Stimulated activated CD8-positive, alpha-beta memory T cell treated with anti-CD3 and anti-CD28 coated beads, Interleukin-7, amount 100 ng/mL, for 24 hours (primary cell): ENCODE measurements around the gene NUDT5.
"Not testable (repeated sequence)": the region's sequence is repeated elsewhere in the genome, so short reads cannot be mapped to it uniquely, and the experiment has no call there.

ENCODE experiments used
- DNase-seq: peaks from one replicate; pipeline ENCODE4 v3.0.0-alpha.2; 2020; ENCODE audit warnings: low read depth

Gene NUDT5

DNA sequence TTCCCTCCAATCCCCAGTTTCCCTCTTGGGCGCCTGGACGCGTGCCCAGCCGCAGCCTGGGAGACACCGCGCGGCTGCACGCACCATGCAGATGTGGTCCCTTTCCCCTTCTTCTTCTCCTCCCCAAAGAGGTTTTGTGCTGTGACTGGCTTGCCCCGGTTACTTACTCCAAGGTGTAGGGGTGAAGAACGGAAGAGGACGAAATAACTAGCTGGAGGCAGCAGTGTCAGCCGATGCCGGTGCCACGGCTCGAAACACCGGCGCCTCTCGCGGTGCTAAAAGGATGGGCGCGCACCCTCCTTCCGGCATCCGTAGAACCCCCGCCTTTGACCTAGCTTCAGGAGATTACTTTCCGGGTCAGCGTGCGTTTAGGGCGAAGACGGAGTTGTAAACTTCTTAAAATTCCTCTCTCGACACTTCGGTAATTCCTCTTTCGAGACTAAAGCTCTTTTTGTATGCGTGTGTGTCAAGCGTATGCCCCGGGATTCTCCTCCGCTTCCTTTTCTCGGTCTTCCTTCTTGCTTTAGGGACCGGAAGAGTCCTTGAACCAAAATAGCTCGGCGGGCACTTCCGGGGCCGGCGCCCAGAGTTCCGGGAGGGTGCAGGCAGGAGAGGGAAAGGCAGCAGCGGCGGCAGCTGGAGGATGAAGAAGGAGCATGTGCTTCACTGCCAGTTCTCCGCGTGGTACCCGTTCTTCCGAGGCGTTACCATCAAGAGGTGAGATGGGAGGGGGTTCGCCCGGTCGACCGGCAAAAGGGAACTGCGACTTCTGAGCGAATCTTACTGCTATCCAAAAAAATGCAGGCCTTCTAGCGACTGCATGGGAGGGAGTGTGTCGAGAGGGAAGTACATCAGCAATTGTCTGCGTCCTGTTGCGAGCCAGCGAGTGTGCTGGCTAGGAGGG lies at the start of gene NUDT5, which contains the start of gene CDC123:
NUDT5 (minus strand) TSS at position 289 of the 904 bp plus-strand sequence. CDS start 9,600 bp downstream, outside the sequence.
CDC123 (plus strand) TSS at position 586 of the 904 bp plus-strand sequence; CDS start at position 644, 58 bp downstream.
- DNase-seq = peak; percentile 74

DNA sequence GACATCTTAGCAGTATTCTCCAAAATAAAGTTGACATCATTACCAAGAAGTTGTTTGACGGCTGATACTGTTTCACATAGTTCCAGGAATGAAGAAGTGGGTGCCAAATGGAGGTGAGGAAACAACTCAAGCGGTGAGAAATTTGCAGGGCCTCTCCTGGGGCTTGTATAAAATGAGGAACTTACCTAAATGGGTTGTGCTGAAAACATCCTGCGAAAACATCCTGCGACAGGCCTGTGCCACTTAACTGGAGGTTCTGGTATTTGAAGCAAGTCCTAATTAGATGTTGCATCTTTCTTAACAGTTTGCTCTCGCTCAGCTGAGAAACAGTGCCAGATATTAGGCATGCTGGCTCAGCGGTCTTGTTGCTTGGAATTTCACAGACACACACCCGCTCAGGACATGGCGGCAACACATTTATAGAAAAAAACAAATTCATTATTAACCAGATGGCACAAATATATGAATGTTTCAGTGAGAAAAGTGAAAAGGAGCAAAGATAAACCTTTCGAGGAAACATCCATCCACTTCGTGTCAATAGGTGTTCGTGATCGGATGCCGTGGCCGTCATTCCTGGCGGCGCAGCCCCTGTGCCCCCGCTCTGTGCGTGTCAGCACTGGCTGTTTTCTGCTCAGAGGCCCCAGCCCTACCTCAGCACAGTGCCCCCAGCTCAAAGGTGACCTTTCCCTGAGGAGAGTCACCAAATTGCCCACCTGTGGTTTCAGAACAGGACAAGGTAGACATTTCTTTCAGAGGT lies 48.4 kb upstream of the NUDT5 start:
- no peak for DNase-seq

- DNase-seq = no peak
Observed at GRCh38 chr10:12241810-12242529, 46.3 kb upstream of the NUDT5 start.

GRCh38 chr10:12238821-12239220 lies 43.1 kb upstream of the NUDT5 start:
- no peak for DNase-seq

- no peak for DNase-seq
Observed at GRCh38 chr10:12237265-12238220, 41.9 kb upstream of the NUDT5 start.

GRCh38 chr10:12235796-12236195 lies 40.1 kb upstream of the NUDT5 start:
- no peak for DNase-seq

DNA sequence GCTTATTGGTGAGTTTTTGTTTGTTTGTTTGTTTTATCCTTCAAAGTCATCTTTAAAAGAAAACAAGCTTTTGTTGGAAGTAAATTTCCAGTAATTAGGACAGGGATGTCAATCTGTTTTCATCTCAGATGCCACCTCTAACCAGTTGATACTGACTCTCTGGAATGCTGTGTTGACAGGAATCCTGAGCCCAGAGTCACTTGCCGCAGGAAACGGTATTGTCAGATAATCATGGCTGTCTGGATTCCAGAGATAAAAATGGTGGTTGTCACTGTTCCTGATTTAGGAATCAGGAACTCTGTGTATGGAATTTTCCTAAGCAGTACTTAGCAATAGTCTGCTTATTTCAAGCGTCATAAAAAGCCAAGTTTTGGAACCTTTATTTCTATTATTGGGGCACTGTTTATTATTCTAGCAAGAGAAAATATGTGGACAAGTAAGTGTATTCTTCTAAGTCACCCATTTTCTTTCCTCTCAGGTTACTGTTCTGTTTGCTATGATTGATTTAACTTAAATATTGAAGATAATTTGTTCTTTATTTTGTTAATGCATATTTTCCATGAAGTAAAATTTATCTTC lies 39.5 kb upstream of the NUDT5 start:
- no peak for DNase-seq

DNA sequence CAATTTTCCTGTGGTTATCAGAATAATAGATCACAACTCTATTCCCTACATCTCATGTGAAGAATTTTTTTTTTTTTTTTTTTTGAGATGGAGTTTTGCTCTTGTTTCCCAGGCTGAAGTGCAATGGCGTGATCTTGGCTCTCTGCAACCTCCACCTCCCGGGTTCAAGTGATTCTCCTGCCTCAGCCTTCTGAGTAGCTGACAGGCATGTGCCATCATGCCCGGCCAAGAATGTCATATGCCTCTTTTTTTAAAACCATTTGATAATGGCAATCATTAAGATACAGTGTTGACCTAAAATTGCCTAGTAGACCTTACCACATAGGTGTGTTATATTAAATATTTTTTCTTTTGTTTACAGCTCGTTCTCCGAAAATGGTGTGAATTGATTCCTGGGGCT lies 39.0 kb upstream of the NUDT5 start:
- DNase-seq = not testable (repeated sequence)

DNA sequence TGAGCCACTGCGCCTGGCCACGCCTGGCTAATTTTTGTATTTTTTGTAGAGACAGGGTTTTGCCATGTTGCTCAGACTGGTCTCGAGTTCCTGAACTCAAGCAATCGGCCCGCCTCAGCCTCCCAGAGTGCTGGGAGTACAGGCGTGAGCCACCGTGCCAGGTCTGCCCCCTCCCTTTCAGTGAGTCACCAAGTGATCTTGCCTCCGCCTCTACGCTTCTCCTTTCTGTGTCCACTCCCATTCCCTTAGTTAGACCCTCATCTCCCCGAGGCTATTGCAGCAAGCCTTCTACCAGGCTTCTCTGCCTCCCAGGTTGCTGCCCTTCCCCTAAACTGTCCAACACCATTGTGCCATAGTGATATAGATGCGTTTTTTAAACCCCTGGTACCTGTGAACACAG lies 33.2 kb upstream of the NUDT5 start:
- DNase-seq = no peak

DNA sequence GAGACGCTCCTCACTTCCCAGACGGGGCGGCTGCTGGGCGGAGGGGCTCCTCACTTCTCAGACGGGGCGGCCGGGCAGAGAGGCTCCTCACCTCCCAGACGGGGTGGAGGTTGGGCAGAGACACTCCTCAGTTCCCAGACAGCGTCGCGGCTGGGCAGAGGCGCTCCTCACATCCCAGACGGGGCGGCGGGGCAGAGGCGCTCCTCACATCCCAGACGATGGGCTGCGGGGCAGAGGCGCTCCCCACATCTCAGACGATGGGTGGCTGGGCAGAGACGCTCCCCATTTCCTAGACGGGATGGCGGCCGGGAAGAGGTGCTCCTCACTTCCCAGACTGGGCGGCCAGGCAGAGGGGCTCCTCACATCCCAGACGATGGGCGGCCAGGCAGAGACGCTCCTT lies 30.7 kb upstream of the NUDT5 start:
- DNase-seq = not testable (repeated sequence)

GRCh38 chr10:12225444-12225843 lies 29.8 kb upstream of the NUDT5 start:
- DNase-seq = no peak

DNA sequence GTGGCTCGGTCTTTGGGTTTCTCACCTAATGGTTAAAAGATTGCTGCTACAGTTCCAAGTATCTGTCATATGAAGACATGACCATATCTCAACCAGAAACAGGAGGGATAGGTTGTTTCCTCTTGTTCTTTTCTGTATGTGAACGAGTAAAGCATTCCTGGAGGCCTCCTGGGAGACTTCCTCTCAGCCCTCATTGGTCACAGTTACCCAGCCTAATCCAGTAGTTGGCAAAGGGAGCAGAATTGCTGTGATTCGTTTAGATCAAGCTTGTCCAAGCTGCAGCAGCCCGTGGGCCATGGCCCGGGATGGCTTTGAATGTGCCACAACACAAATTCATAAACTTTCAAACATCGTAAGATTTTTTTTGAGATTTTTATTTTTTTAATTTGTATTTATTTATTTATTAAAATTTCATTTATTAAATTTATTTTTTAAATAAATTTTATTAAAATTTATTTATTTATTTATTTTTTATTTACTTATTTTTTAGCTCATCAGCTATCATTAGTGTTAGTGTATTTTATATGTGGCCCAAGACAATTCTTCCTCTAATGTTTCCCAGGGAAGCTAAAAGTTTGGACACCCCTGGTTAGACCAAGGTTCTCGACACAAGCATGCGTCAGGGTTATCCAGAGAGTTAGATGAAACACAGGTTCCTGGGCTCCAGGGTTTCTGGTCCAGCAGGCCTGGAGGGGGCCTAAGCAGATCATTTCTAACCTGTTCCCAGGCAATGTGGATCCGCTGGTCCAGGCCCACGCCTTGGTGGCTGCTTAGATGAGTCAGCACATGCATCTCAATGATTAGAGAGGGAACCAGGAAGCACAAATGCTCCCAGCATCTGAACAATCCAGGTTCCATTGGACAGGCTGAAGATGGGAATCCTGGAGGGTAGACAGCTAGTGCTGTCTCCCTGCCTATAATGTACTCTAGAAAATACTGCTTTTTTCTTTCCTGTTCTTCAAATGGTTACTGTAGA lies 25.9 kb upstream of the NUDT5 start:
- no peak for DNase-seq

GRCh38 chr10:12218991-12219390 lies 23.3 kb upstream of the NUDT5 start:
- DNase-seq = no peak

DNA sequence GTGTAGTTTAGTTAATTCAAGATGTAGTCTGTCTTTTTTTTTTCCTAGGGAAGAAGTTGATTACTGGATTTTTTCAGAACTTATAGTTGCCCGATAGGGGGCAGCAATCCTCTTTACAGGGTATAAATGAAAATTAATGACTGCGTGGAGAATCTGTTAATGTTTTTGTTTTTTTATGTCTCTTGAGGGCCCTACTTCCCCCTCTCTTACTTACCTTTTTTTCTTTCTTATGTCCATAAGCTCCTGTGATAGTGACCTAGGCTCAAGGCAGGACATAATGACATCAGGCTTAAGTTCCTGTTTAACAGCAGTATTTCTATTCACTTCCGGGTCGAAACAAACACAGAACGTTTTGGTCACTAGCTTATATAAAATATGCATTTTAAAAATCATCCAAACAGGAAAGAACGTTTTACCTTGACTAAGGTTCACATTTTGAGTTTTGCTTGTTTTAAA lies 19.1 kb upstream of the NUDT5 start:
- no peak for DNase-seq

GRCh38 chr10:12214093-12214492 lies 18.4 kb upstream of the NUDT5 start:
- no peak for DNase-seq

DNA sequence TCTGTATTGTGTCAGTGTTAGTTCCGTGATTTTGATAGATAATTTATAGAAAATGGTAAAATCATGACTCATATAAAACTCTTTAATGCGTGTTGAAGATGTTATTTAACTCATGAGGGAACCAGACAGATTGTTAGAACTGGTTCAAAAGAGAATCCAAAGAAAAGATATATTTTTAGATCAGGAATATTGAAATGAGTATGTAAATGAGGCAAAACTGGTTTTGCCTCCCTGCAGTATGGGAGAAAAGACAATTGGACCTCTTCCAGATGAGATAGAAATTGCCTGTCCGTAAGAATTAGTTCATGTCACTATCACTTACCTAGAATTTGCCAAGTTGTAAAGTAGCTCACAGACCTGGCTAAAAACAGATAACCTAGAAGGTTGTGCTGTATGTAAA lies 17.9 kb upstream of the NUDT5 start:
- DNase-seq = no peak

- DNase-seq = no peak
Observed at GRCh38 chr10:12212454-12212853, 16.8 kb upstream of the NUDT5 start.

- no peak for DNase-seq
Observed at GRCh38 chr10:12208460-12208859, 12.8 kb upstream of the NUDT5 start.

- DNase-seq = no peak
Observed at GRCh38 chr10:12207114-12207513, 11.4 kb upstream of the NUDT5 start.
